Endometrium (tissue), 2 donors: ENCODE results near the gene PAX7.
"Not testable (repeated sequence)": the region's sequence is repeated elsewhere in the genome, so short reads cannot be mapped to it uniquely, and the experiment has no call there.

Source experiments
- FAIRE-seq: peaks from 2 replicates; lab custom pipeline; 2012; peaks lifted over from hg19 to GRCh38; lab: Jason Lieb, UNC
- donor health status: control.
- donor health status: control.

Gene PAX7

GRCh38 chr1:18630511-18631495 is at the start of gene PAX7:
Gene PAX7, plus strand, starts transcription at chr1:18630846. Its CDS starts 758 bp downstream, at chr1:18631604.
- no peak for FAIRE-seq

GRCh38 chr1:18581420-18581880 is 49.2 kb upstream of the PAX7 start:
- no peak for FAIRE-seq

- no peak for FAIRE-seq
Observed at GRCh38 chr1:18582890-18583289, 47.8 kb upstream of the PAX7 start.

GRCh38 chr1:18583326-18583941 is 47.2 kb upstream of the PAX7 start:
- no peak for FAIRE-seq

- FAIRE-seq, result not testable (repeated sequence)
Observed at GRCh38 chr1:18586016-18586415, 44.6 kb upstream of the PAX7 start.

GRCh38 chr1:18588093-18588492 is 42.6 kb upstream of the PAX7 start:
- FAIRE-seq, result no peak

- no peak for FAIRE-seq
Observed at GRCh38 chr1:18592368-18592767, 38.3 kb upstream of the PAX7 start.

- no peak for FAIRE-seq
Observed at GRCh38 chr1:18597160-18598042, 33.2 kb upstream of the PAX7 start.

- no peak for FAIRE-seq
Observed at GRCh38 chr1:18599086-18599485, 31.6 kb upstream of the PAX7 start.

- no peak for FAIRE-seq
Observed at GRCh38 chr1:18599704-18600103, 30.9 kb upstream of the PAX7 start.

GRCh38 chr1:18602533-18603211 is 28.0 kb upstream of the PAX7 start:
- FAIRE-seq, result no peak

- no peak for FAIRE-seq
Observed at GRCh38 chr1:18603212-18603852, 27.3 kb upstream of the PAX7 start.

GRCh38 chr1:18606443-18607288 is 24.0 kb upstream of the PAX7 start:
- no peak for FAIRE-seq

- no peak for FAIRE-seq
Observed at GRCh38 chr1:18607289-18607760, 23.3 kb upstream of the PAX7 start.

GRCh38 chr1:18608534-18608933 is 22.1 kb upstream of the PAX7 start:
- no peak for FAIRE-seq

GRCh38 chr1:18611311-18611710 is 19.3 kb upstream of the PAX7 start:
- FAIRE-seq, result no peak

- FAIRE-seq, result no peak
Observed at GRCh38 chr1:18612073-18612472, 18.6 kb upstream of the PAX7 start.

GRCh38 chr1:18614069-18614735 is 16.4 kb upstream of the PAX7 start:
- FAIRE-seq, result no peak
